SK-N-MC (cell line): ENCODE results near the gene NDUFS3.

Experiments
- EZH2 ChIP-seq: fragments of 200-600 bp; sonication (generic); IDR thresholded peaks from one replicate; pipeline ENCODE4 v1.6.1; 2017; ENCODE audit warnings: antibody characterized with exemption
- POLR2AphosphoS5 ChIP-seq: IDR thresholded peaks from 2 replicates; pipeline ENCODE4 v1.6.1; 2012; ENCODE audit warnings: mild to moderate bottlenecking, low read depth, low read length, borderline replicate concordance

GRCh38 chr11:47599902-47600301 lies 21.0 kb downstream of the NDUFS3 start:
- TF ChIP-seq POLR2AphosphoS5 = no peak
- TF ChIP-seq EZH2 = no peak
